Liver (tissue), 9 donors: ENCODE results near the gene CDH1. TPM values are rescaled to one million over a fixed set of nuclear protein-coding genes. Genes with fewer than 3 reads are reported as not detected.

Experiments used
- DNase-seq: peaks from one replicate; pipeline ENCODE4 v3.0.0-alpha.2; 2017; ENCODE audit warnings: low spot score
- H3K27ac ChIP-seq, 2 donors: one replicate each; pipeline ENCODE4 v1.7.0; 2013; ENCODE audit warnings: inconsistent platforms in 2 of 2, low read length in 2 of 2, control low read depth in 1 of 2, low read depth in 1 of 2, mild to moderate bottlenecking in 1 of 2
- H3K27me3 ChIP-seq, 4 donors: one replicate each; pipeline versions ENCODE4 v1.6.1 to v1.7.0; 2013; ENCODE audit warnings: low read length in 3 of 4, inconsistent platforms in 1 of 4, mild to moderate bottlenecking in 1 of 4, moderate library complexity in 1 of 4; ENCODE audit not compliant: control insufficient read depth in 4 of 4, insufficient read depth in 4 of 4
- H3K36me3 ChIP-seq, 4 donors: one replicate each; pipeline versions ENCODE4 v1.6.1 to v1.7.0; 2013; ENCODE audit warnings: low read length in 3 of 4, mild to moderate bottlenecking in 3 of 4, low read depth in 1 of 4, moderate library complexity in 1 of 4; ENCODE audit not compliant: control insufficient read depth in 4 of 4, insufficient read depth in 3 of 4
- H3K4me1 ChIP-seq, 4 donors: one replicate each; pipeline versions ENCODE4 v1.6.1 to v1.7.0; 2013; ENCODE audit warnings: low read length in 3 of 4, mild to moderate bottlenecking in 3 of 4, moderate library complexity in 1 of 4; ENCODE audit not compliant: control insufficient read depth in 4 of 4, insufficient read depth in 4 of 4
- H3K4me3 ChIP-seq, 3 donors: one replicate each; pipeline versions ENCODE4 v1.6.1 to v1.7.0; 2013; ENCODE audit warnings: low read length in 3 of 3, control low read depth in 1 of 3, low read depth in 1 of 3, mild to moderate bottlenecking in 1 of 3
- H3K9ac ChIP-seq, 2 donors: one replicate each; pipeline ENCODE4 v1.7.0; 2013; ENCODE audit warnings: low read length in 2 of 2, mild to moderate bottlenecking in 2 of 2, moderate library complexity in 2 of 2, control low read depth in 1 of 2, low read depth in 1 of 2
- H3K9me3 ChIP-seq, 4 donors: one replicate each; pipeline versions ENCODE4 v1.6.1 to v1.7.0; 2013; ENCODE audit warnings: low read length in 3 of 4; ENCODE audit not compliant: control insufficient read depth in 4 of 4
- ATF3 ChIP-seq: IDR thresholded peaks from 2 replicates; pipeline ENCODE4 v1.6.1; 2016; ENCODE audit warnings: antibody characterized with exemption
- CTCF ChIP-seq: fragments of 150-350 bp; IDR thresholded peaks from 2 replicates; pipeline ENCODE4 v1.5.1; 2017; ENCODE audit warnings: improper control_type of control experiment, low read depth, low read length; ENCODE audit not compliant: missing input control
- EGR1 ChIP-seq, 2 donors: IDR thresholded peaks; 2 replicates each; pipeline ENCODE4 v1.6.1; 2016 to 2018; ENCODE audit warnings: antibody characterized with exemption in 2 of 2, low read depth in 2 of 2
- FOXA1 ChIP-seq: IDR thresholded peaks from 2 replicates; pipeline ENCODE4 v1.6.1; 2016; ENCODE audit warnings: antibody characterized with exemption
- FOXA2 ChIP-seq: IDR thresholded peaks from 2 replicates; pipeline ENCODE4 v1.6.1; 2016; ENCODE audit warnings: antibody characterized with exemption
- GABPA ChIP-seq, 2 donors: IDR thresholded peaks in 1 of 2; conservative IDR thresholded peaks in 1 of 2; 2 replicates each; pipeline ENCODE4 v1.6.1; 2016; ENCODE audit warnings: antibody characterized with exemption in 2 of 2, mild to moderate bottlenecking in 1 of 2, moderate library complexity in 1 of 2
- HNF4A ChIP-seq, 2 donors: conservative IDR thresholded peaks; 2 replicates each; pipeline ENCODE4 v1.6.1; 2016; ENCODE audit warnings: antibody characterized with exemption in 2 of 2, mild to moderate bottlenecking in 2 of 2
- HNF4G ChIP-seq: IDR thresholded peaks from 2 replicates; pipeline ENCODE4 v1.6.1; 2016; ENCODE audit warnings: antibody characterized with exemption
- JUND ChIP-seq, 2 donors: IDR thresholded peaks; 2 replicates each; pipeline ENCODE4 v1.6.1; 2016; ENCODE audit warnings: antibody characterized with exemption in 2 of 2
- MAX ChIP-seq: IDR thresholded peaks from 2 replicates; pipeline ENCODE4 v1.6.1; 2016; ENCODE audit warnings: antibody characterized with exemption
- NR2F2 ChIP-seq: IDR thresholded peaks from 2 replicates; pipeline ENCODE4 v1.6.1; 2016; ENCODE audit warnings: antibody characterized with exemption
- RAD21 ChIP-seq, 2 donors: IDR thresholded peaks; 2 replicates each; pipeline ENCODE4 v1.6.1; 2016; ENCODE audit warnings: antibody characterized with exemption in 2 of 2, mild to moderate bottlenecking in 2 of 2
- REST ChIP-seq: IDR thresholded peaks from 2 replicates; pipeline ENCODE4 v1.6.1; 2016; ENCODE audit warnings: antibody characterized with exemption, mild to moderate bottlenecking
- RXRA ChIP-seq, 2 donors: IDR thresholded peaks; 2 replicates each; pipeline ENCODE4 v1.6.1; 2017 to 2018; ENCODE audit warnings: antibody characterized with exemption in 2 of 2, mild to moderate bottlenecking in 1 of 2
- SP1 ChIP-seq: IDR thresholded peaks from 2 replicates; pipeline ENCODE4 v1.6.1; 2018; ENCODE audit warnings: antibody characterized with exemption, mild to moderate bottlenecking
- TAF1 ChIP-seq: conservative IDR thresholded peaks from 2 replicates; pipeline ENCODE4 v1.6.1; 2016; ENCODE audit warnings: antibody characterized with exemption, mild to moderate bottlenecking
- YY1 ChIP-seq: IDR thresholded peaks from 2 replicates; pipeline ENCODE4 v1.6.1; 2016; ENCODE audit warnings: antibody characterized with exemption, mild to moderate bottlenecking
- ZBTB33 ChIP-seq: IDR thresholded peaks from 2 replicates; pipeline ENCODE4 v1.6.1; 2016; ENCODE audit warnings: antibody characterized with exemption
- WGBS: extraction: QIAGEN DNeasy Blood & Tissue Kit; methylation state at CpG from one replicate; pipeline ENCODE4 v1.1.7; 2013; 5-methylcytosine and 5-hydroxymethylcytosine counted together
- polyA plus RNA-seq, 2 donors: library from polyadenylated mRNA; stranded (reverse) in 1 of 2; unstranded in 1 of 2; fragments of 200-250 nt in 1 of 2; fragments of >200 nt in 1 of 2; fragmentation: Nextera tagmentation in 1 of 2; extraction: Ambion mirVana in 1 of 2; gene quantifications; one replicate each; pipeline versions ENCODE4 v1.2.1 to v1.2.3, GENCODE V29; 2013 to 2015
- total RNA-seq, 2 donors: library from RNA; depleted of rRNA; stranded (reverse); fragments of >200 nt; gene quantifications; one replicate each; pipeline ENCODE4 v1.2.3, GENCODE V29; 2014
- donor health status: healthy.
- donor health status: healthy.
- donor health status: healthy.
- donor health status: healthy.
- donor health status: healthy.

CDH1 gene
- total and polyA plus RNA-seq, 4 donors, result 21.8 to 69.3 (median 50.3) TPM

GRCh38 chr16:68734782-68735181 is 2.3 kb upstream of the CDH1 start (continued):
- no peak for TF ChIP-seq MAX

GRCh38 chr16:68736561-68736960 is 531 bp upstream of the CDH1 start:
- Histone ChIP-seq H3K4me3 (no peak overlapping the region), H3K4me1 (peaks cover 9 to 29% (median 25%) of the 10 kb centered on the region in 4 donors), H3K9ac (no peak overlapping the region), H3K27me3 (no peaks in the 10 kb centered on the region), H3K9me3 (no peaks in the 10 kb centered on the region), H3K36me3 (no peaks in the 10 kb centered on the region), H3K27ac (no peak overlapping the region)
- 89% methylated on average over 12 of the region's 12 CpGs for WGBS
- no peak for TF ChIP-seq ZBTB33
- no peak for TF ChIP-seq CTCF
- no peak for TF ChIP-seq GABPA (IDR thresholded peaks at IDR 0.05 in 1 of 2, conservative IDR thresholded peaks at IDR 0.05 in 1 of 2)
- no peak for TF ChIP-seq REST
- no peak for TF ChIP-seq FOXA1
- no peak for TF ChIP-seq JUND (IDR thresholded peaks at IDR 0.05)
- TF ChIP-seq EGR1 (IDR thresholded peaks at IDR 0.05; ENCODE audit: low read depth in 2 of 2), result no peak
- no peak for TF ChIP-seq RAD21 (IDR thresholded peaks at IDR 0.05)
- no peak for TF ChIP-seq RXRA (IDR thresholded peaks at IDR 0.05)
- TF ChIP-seq TAF1, result no peak
- no peak for TF ChIP-seq MAX
- TF ChIP-seq YY1, result no peak
- no peak for TF ChIP-seq NR2F2
- TF ChIP-seq HNF4G, result no peak
- TF ChIP-seq SP1, result no peak
- TF ChIP-seq FOXA2, result no peak
- no peak for TF ChIP-seq HNF4A (conservative IDR thresholded peaks at IDR 0.05)
- no peak for TF ChIP-seq ATF3
- DNase-seq, result no peak
